Aorta (tissue), 5 donors: ENCODE measurements around the gene CUX1. TPM values are rescaled to one million over a fixed set of nuclear protein-coding genes. Genes with fewer than 3 reads are reported as not detected.
"Not testable (repeated sequence)": the region's sequence is repeated elsewhere in the genome, so short reads cannot be mapped to it uniquely, and the experiment has no call there.

ENCODE experiments used
- ATAC-seq: fragments of 200-7000 bp; cut with Tn5 transposase; one replicate; pipeline ENCODE4 v1.9.1; 2022; ENCODE audit warnings: moderate library complexity; ENCODE audit not compliant: low FRiP score
- DNase-seq, 2 donors: peaks; one replicate each; pipeline ENCODE4 v3.0.0-alpha.2; 2020
- H3K27ac ChIP-seq, 2 donors: one replicate each; pipeline ENCODE4 v1.5.1; 2013; ENCODE audit warnings: low read length in 2 of 2, mild to moderate bottlenecking in 2 of 2, moderate library complexity in 2 of 2, control low read depth in 1 of 2, inconsistent platforms in 1 of 2, low read depth in 1 of 2
- H3K27me3 ChIP-seq, 2 donors: one replicate each; pipeline ENCODE4 v1.6.1; 2013; ENCODE audit warnings: control low read depth in 1 of 2, low read length in 1 of 2, mild to moderate bottlenecking in 1 of 2, moderate library complexity in 1 of 2; ENCODE audit not compliant: insufficient read depth in 2 of 2, control insufficient read depth in 1 of 2
- H3K36me3 ChIP-seq, 2 donors: one replicate each; pipeline ENCODE4 v1.6.1; 2013; ENCODE audit warnings: control low read depth in 1 of 2, low read length in 1 of 2, mild to moderate bottlenecking in 1 of 2; ENCODE audit not compliant: insufficient read depth in 2 of 2, control insufficient read depth in 1 of 2
- H3K4me1 ChIP-seq, 2 donors: one replicate each; pipeline ENCODE4 v1.6.1; 2013; ENCODE audit warnings: low read length in 2 of 2, control low read depth in 1 of 2, mild to moderate bottlenecking in 1 of 2, moderate library complexity in 1 of 2; ENCODE audit not compliant: insufficient read depth in 2 of 2, control insufficient read depth in 1 of 2
- H3K4me3 ChIP-seq, 2 donors: one replicate each; pipeline ENCODE4 v1.5.1; 2013; ENCODE audit warnings: low read length in 2 of 2, control low read depth in 1 of 2, mild to moderate bottlenecking in 1 of 2
- H3K9me3 ChIP-seq: one replicate; pipeline ENCODE4 v1.6.1; 2013; ENCODE audit warnings: mild to moderate bottlenecking, low read length; ENCODE audit not compliant: control insufficient read depth
- WGBS, 2 donors: extraction: QIAGEN DNeasy Blood & Tissue Kit; methylation state at CpG; one replicate each; pipeline ENCODE4 v1.1.7; 2013; 5-methylcytosine and 5-hydroxymethylcytosine counted together
- intact Hi-C, 2 donors: fragments of 100-400 bp; cut with DNase I; formaldehyde crosslinking; loops; one replicate each; pipeline versions ENCODE4 v1.14.2 to v1.15.0; 2022
- polyA plus RNA-seq, 2 donors: library from polyadenylated mRNA; stranded (reverse); fragments of 200-250 nt; gene quantifications; one replicate each; pipeline ENCODE4 v1.2.3, GENCODE V29; 2013
- total RNA-seq, 2 donors: library from RNA; stranded (reverse); fragmentation: NEBNext Ultra II Directional; extraction: Animal tissue kit (Norgen Biotek cat#: 25700); gene quantifications; one replicate each; pipeline ENCODE4 v1.2.1, GENCODE V29; 2021
- donor health status: healthy with polysubstance abuse.
- donor health status: Bipolar disorder and iron deficiency.
- donor health status: DM: no; HTN: no; CAD: no.
- donor health status: DM: no; HTN: no; CAD: no.
- donor health status: DM: yes; HTN: yes; CAD: no.

CUX1 gene
- total and polyA plus RNA-seq, 4 donors: 51.6 to 159 (median 94.1) TPM

- intact Hi-C loops: loop anchor here in 1 of 2 donors (5.0 kb wide), 1 partner anchor 34 kb away; no protein-coding TSS in a partner anchor
- H3K4me1 ChIP-seq, DNase-seq, H3K36me3 ChIP-seq, H3K27me3 ChIP-seq, H3K9me3 ChIP-seq, H3K27ac ChIP-seq, H3K4me3 ChIP-seq, ATAC-seq: not testable (repeated sequence)
- WGBS, 2 donors: 94 to 97% methylated on average over 3 of the region's 3 CpGs
Observed at GRCh38 chr7:101888564-101888963, 71.1 kb downstream of the CUX1 start.

GRCh38 chr7:101890749-101891523 is 73.5 kb downstream of the CUX1 start:
- Histone ChIP-seq H3K27ac (no peak overlapping the region), H3K36me3 (no peaks in the 10 kb centered on the region), H3K4me3 (no peak overlapping the region), H3K27me3 (no peaks in the 10 kb centered on the region), H3K9me3 (no peaks in the 10 kb centered on the region), H3K4me1 (peaks cover 0 to 4% of the 10 kb centered on the region in 2 donors)
- intact Hi-C loops: no loop called here
- DNase-seq: no peak
- 89 to 92% methylated on average over 7 of the region's 7 CpGs for WGBS, 2 donors
- no peak for ATAC-seq

- DNase-seq: no peak
- Histone ChIP-seq H3K27me3 (no peaks in the 10 kb centered on the region), H3K9me3 (no peaks in the 10 kb centered on the region), H3K36me3 (no peaks in the 10 kb centered on the region), H3K27ac (no peak overlapping the region), H3K4me1 (peaks cover 3 to 4% of the 10 kb centered on the region in 2 donors), H3K4me3 (no peak overlapping the region)
- intact Hi-C loops: no loop called here
- ATAC-seq: no peak
- 38 to 43% methylated on average over 11 of the region's 11 CpGs for WGBS, 2 donors
Observed at GRCh38 chr7:101891936-101892640, 74.7 kb downstream of the CUX1 start.

GRCh38 chr7:101893341-101894082 is 76.1 kb downstream of the CUX1 start:
- no peak overlapping the region for H3K27ac ChIP-seq
- H3K4me1 ChIP-seq: peaks cover 4 to 6% of the 10 kb centered on the region in 2 donors

GRCh38 chr7:101896316-101896715 is 78.9 kb downstream of the CUX1 start:
- peaks cover 6% of the 10 kb centered on the region in 2 donors for H3K4me1 ChIP-seq
- ATAC-seq (peak; percentile 23), DNase-seq (no peak)
- no peaks in the 10 kb centered on the region for H3K27me3 ChIP-seq
- WGBS, 2 donors: 17 to 28% methylated on average over 9 of the region's 9 CpGs
- intact Hi-C loops: no loop called here
- H3K27ac ChIP-seq: peak overlapping the region in 1 of 2 donors; percentile 55
- no peaks in the 10 kb centered on the region for H3K9me3 ChIP-seq
- H3K36me3 ChIP-seq: no peaks in the 10 kb centered on the region
- no peak overlapping the region for H3K4me3 ChIP-seq

More at GRCh38 chr7:101893341-101894082, 76.1 kb downstream of the CUX1 start:
- ATAC-seq (no peak), DNase-seq (no peak)
- H3K9me3 ChIP-seq: no peaks in the 10 kb centered on the region
- WGBS, 2 donors: 66% methylated on average over 13 of the region's 13 CpGs
- intact Hi-C loops: no loop called here
- H3K27me3 ChIP-seq: no peaks in the 10 kb centered on the region
- no peak overlapping the region for H3K4me3 ChIP-seq
- H3K36me3 ChIP-seq: no peaks in the 10 kb centered on the region

GRCh38 chr7:101896941-101897340 is 79.5 kb downstream of the CUX1 start:
- DNase-seq (no peak), ATAC-seq (no peak)
- H3K27ac ChIP-seq: peak overlapping the region; percentile 46 to 75
- no peaks in the 10 kb centered on the region for H3K9me3 ChIP-seq
- no peaks in the 10 kb centered on the region for H3K36me3 ChIP-seq
- no peaks in the 10 kb centered on the region for H3K27me3 ChIP-seq
- intact Hi-C loops: no loop called here
- no peak overlapping the region for H3K4me3 ChIP-seq
- peaks cover 4 to 7% of the 10 kb centered on the region in 2 donors for H3K4me1 ChIP-seq
- 70 to 73% methylated on average over 7 of the region's 7 CpGs for WGBS, 2 donors

- intact Hi-C loops: no loop called here
- H3K4me1 ChIP-seq: peaks cover 2 to 10% of the 10 kb centered on the region in 2 donors
- 8 to 10% methylated on average over 10 of the region's 10 CpGs for WGBS, 2 donors
- DNase-seq (no peak), ATAC-seq (no peak)
- H3K27ac ChIP-seq: peak overlapping the region; percentile 9 to 44
- H3K9me3 ChIP-seq: no peaks in the 10 kb centered on the region
- no peaks in the 10 kb centered on the region for H3K27me3 ChIP-seq
- no peak overlapping the region for H3K4me3 ChIP-seq
- no peaks in the 10 kb centered on the region for H3K36me3 ChIP-seq
Observed at GRCh38 chr7:101898106-101898505, 80.7 kb downstream of the CUX1 start.

GRCh38 chr7:101899616-101900015 is 82.2 kb downstream of the CUX1 start:
- ATAC-seq: no peak
- H3K36me3 ChIP-seq: no peaks in the 10 kb centered on the region
- DNase-seq: no peak
- peak overlapping the region; percentile 28 to 90 for H3K4me3 ChIP-seq
- WGBS, 2 donors: 10 to 11% methylated on average over 7 of the region's 7 CpGs
- H3K9me3 ChIP-seq: no peaks in the 10 kb centered on the region
- H3K27ac ChIP-seq: peak overlapping the region in 1 of 2 donors; percentile 48
- H3K4me1 ChIP-seq: peaks cover 2 to 10% of the 10 kb centered on the region in 2 donors
- intact Hi-C loops: no loop called here
- no peaks in the 10 kb centered on the region for H3K27me3 ChIP-seq
